Lung (tissue), 12 donors: ENCODE results near the gene MYRIP. TPM values are rescaled to one million over a fixed set of nuclear protein-coding genes. Genes with fewer than 3 reads are reported as not detected.
"Not testable (repeated sequence)": the region's sequence is repeated elsewhere in the genome, so short reads cannot be mapped to it uniquely, and the experiment has no call there.

Experiments used
- ATAC-seq: fragments of 200-7000 bp; cut with Tn5 transposase; one replicate; pipeline ENCODE4 v1.9.1; 2020; ENCODE audit warnings: moderate number of reproducible peaks; ENCODE audit not compliant: insufficient read depth, low FRiP score
- DNase-seq, 3 donors: peaks; one replicate each; pipeline ENCODE4 v3.0.0-alpha.2; 2013 to 2017
- H3K27ac ChIP-seq, 2 donors: one replicate each; pipeline ENCODE4 v1.5.1; 2013; ENCODE audit warnings: mild to moderate bottlenecking in 2 of 2, moderate library complexity in 2 of 2, control low read depth in 1 of 2, inconsistent platforms in 1 of 2, low read depth in 1 of 2, low read length in 1 of 2
- H3K27me3 ChIP-seq, 3 donors: one replicate each; pipeline ENCODE4 v1.5.1; 2013; ENCODE audit warnings: low read length in 2 of 3; ENCODE audit not compliant: control insufficient read depth in 3 of 3, insufficient read depth in 3 of 3
- H3K36me3 ChIP-seq, 4 donors: one replicate each; pipeline ENCODE4 v1.5.1; 2013; ENCODE audit warnings: low read length in 4 of 4, mild to moderate bottlenecking in 1 of 4, moderate library complexity in 1 of 4; ENCODE audit not compliant: control insufficient read depth in 4 of 4, insufficient read depth in 4 of 4
- H3K4me1 ChIP-seq, 5 donors: one replicate each; pipeline ENCODE4 v1.5.1; 2013; ENCODE audit warnings: low read length in 5 of 5, mild to moderate bottlenecking in 2 of 5, moderate library complexity in 1 of 5; ENCODE audit not compliant: control insufficient read depth in 5 of 5, insufficient read depth in 5 of 5
- H3K4me3 ChIP-seq: one replicate; pipeline ENCODE4 v1.5.1; 2013; ENCODE audit warnings: mild to moderate bottlenecking, control low read depth, moderate library complexity
- H3K9ac ChIP-seq, 2 donors: one replicate each; pipeline ENCODE4 v1.5.1; 2013; ENCODE audit warnings: low read length in 2 of 2, control low read depth in 1 of 2; ENCODE audit not compliant: insufficient read depth in 1 of 2
- H3K9me3 ChIP-seq, 4 donors: one replicate each; pipeline ENCODE4 v1.5.1; 2013; ENCODE audit warnings: low read length in 3 of 4, mild to moderate bottlenecking in 1 of 4, moderate library complexity in 1 of 4; ENCODE audit not compliant: control insufficient read depth in 4 of 4, insufficient read depth in 3 of 4
- WGBS, 2 donors: extraction: QIAGEN DNeasy Blood & Tissue Kit; methylation state at CpG; one replicate each; pipeline ENCODE4 v1.1.7; 2013; 5-methylcytosine and 5-hydroxymethylcytosine counted together
- polyA plus RNA-seq, 2 donors: library from polyadenylated mRNA; stranded (reverse); fragments of 200-250 nt; gene quantifications; one replicate each; pipeline ENCODE4 v1.2.1, GENCODE V29; 2013
- total RNA-seq, 2 donors: library from RNA; depleted of rRNA in 1 of 2; stranded (reverse); fragments of >200 nt in 1 of 2; gene quantifications; one replicate each; pipeline ENCODE4 v1.2.1, GENCODE V29; 2014 to 2021
- TF ChIP-seq, protein P1 (sequence below): IDR thresholded peaks from 2 replicates; pipeline ENCODE4 v1.5.1; 2012; ENCODE audit warnings: mild to moderate bottlenecking; ENCODE audit errors: control extremely low read depth, extremely low read depth
- donor health status: control.
- donor health status: control.
- donor health status: Bipolar disorder and iron deficiency.
- donor health status: healthy.
- donor health status: DM: yes; HTN: yes; CAD: no.

The MYRIP gene
- total and polyA plus RNA-seq, 4 donors = 0.30 to 2.5 (median 0.77) TPM

DNA sequence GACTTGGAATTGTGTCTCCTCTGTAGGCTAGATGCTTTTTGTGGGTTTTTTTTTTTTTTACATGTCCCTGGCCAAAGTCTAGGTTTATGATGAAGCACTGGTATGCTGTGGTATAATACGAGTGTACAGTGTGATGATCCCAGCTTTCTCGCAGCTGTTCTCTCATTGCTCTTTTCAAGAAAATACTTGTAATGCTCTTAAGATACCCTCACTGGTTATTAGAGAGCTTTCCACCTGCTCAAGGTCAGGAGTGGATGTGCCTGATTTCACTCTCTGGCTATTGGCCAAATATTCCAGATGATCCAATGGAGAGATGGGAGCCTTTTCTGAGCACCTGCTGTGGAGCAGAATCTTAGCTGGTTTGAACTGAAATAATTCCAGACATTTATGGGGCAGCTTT, 215.1 kb downstream of the MYRIP start:
- ATAC-seq (no peak), DNase-seq (no peak)
- peaks cover 0 to 20% (median 3%) of the 10 kb centered on the region in 4 donors for H3K9me3 ChIP-seq
- no peak overlapping the region for H3K9ac ChIP-seq
- TF ChIP-seq, protein P1, sequence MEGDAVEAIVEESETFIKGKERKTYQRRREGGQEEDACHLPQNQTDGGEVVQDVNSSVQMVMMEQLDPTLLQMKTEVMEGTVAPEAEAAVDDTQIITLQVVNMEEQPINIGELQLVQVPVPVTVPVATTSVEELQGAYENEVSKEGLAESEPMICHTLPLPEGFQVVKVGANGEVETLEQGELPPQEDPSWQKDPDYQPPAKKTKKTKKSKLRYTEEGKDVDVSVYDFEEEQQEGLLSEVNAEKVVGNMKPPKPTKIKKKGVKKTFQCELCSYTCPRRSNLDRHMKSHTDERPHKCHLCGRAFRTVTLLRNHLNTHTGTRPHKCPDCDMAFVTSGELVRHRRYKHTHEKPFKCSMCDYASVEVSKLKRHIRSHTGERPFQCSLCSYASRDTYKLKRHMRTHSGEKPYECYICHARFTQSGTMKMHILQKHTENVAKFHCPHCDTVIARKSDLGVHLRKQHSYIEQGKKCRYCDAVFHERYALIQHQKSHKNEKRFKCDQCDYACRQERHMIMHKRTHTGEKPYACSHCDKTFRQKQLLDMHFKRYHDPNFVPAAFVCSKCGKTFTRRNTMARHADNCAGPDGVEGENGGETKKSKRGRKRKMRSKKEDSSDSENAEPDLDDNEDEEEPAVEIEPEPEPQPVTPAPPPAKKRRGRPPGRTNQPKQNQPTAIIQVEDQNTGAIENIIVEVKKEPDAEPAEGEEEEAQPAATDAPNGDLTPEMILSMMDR = no peak
- no peaks in the 10 kb centered on the region for H3K27me3 ChIP-seq
- no peaks in the 10 kb centered on the region for H3K36me3 ChIP-seq
- no peak overlapping the region for H3K27ac ChIP-seq
- WGBS, 2 donors = 89 to 93% methylated on average over 2 of the region's 2 CpGs
- H3K4me3 ChIP-seq = no peak overlapping the region
- H3K4me1 ChIP-seq = peaks cover 0 to 8% (median 0%) of the 10 kb centered on the region in 5 donors

DNA sequence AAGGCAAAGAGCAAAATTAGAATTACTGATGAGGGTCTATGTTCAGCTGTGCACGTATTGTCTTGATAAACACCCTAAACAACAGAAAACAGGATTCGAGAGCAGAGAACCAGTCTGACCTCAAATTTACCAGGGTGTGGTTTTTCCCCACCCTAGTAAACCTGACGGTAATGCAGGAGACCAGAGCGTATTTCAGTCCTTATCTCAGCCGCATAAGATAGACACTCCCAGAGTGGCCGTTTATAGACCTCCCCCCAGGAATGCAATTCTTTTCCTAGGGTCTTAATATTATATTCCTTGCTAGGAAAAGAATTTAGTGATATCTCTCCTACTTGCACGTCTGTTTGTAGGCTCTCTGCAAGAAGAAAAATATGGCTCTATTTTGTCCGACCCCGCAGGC, 216.5 kb downstream of the MYRIP start:
- WGBS, 2 donors = 94 to 97% methylated on average over 9 of the region's 9 CpGs
- H3K4me1 ChIP-seq, H3K27ac ChIP-seq, H3K36me3 ChIP-seq, DNase-seq, ATAC-seq, H3K9ac ChIP-seq, H3K4me3 ChIP-seq, H3K27me3 ChIP-seq: not testable (repeated sequence)
- H3K9me3 ChIP-seq = peaks cover 0 to 20% (median 3%) of the 10 kb centered on the region in 4 donors

DNA sequence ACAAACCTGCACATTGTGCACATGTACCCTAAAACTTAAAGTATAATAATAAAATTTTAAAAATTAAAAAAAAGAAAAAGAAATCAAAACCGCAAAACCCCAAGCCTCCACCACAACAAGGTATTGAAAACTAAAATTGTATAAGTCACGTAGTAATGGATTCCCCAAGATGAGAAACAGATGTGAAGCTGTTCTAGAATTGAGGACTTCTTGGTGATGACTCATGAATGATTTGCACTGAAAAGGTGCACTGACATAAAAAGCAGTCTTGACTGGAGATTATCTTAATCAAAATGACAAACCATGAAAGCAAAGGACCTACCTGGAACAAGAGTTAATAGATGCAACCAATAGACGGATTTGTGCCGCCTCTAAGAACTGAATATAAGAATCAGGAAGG, 225.8 kb downstream of the MYRIP start:
- no peak overlapping the region for H3K27ac ChIP-seq
- ATAC-seq (no peak), DNase-seq (no peak)
- 94 to 96% methylated on average over 4 of the region's 4 CpGs for whole genome bisulfite sequencing, 2 donors
- no peak overlapping the region for H3K9ac ChIP-seq
- H3K9me3 ChIP-seq = peaks cover 0 to 2% (median 0%) of the 10 kb centered on the region in 4 donors
- H3K27me3 ChIP-seq = no peaks in the 10 kb centered on the region
- H3K36me3 ChIP-seq = no peaks in the 10 kb centered on the region
- TF ChIP-seq, protein P1 = no peak
- no peaks in the 10 kb centered on the region for H3K4me1 ChIP-seq
- H3K4me3 ChIP-seq = no peak overlapping the region

DNA sequence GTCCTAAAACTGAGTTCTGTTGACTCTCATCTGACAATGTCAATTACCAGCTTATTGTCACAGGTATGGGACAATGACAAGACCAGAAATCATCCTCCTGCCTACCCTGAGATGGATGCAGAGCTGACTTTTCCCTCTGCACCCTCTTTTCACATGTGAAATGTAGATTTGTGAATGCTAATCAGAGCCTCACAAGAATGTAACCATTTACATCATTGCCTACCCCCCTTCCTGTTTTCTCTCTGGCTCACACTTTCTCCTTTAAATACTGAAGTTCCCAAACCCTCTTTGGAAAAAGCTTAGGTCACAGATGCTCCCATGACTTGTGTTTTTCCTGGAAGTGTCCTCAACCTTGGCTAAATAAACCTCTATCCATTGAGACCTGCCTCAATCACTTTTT, 228.2 kb downstream of the MYRIP start:
- Histone ChIP-seq H3K9ac (no peak overlapping the region), H3K4me1 (no peaks in the 10 kb centered on the region), H3K9me3 (peaks cover 0 to 2% (median 0%) of the 10 kb centered on the region in 4 donors), H3K4me3 (no peak overlapping the region), H3K27me3 (no peaks in the 10 kb centered on the region), H3K36me3 (no peaks in the 10 kb centered on the region), H3K27ac (no peak overlapping the region)
- no peak for DNase-seq
- no peak for ATAC-seq
- TF ChIP-seq, protein P1 = no peak
